DOHH2 (cell line): ENCODE measurements around the gene PTF1A.

ENCODE experiments used
- H3F3A ChIP-seq: fragments of 200-600 bp; sonication (generic), shearing (Covaris generic); 2 replicates; pipeline ENCODE4 v1.6.0; 2016; ENCODE audit warnings: antibody characterized with exemption, mild to moderate bottlenecking; ENCODE audit not compliant: control insufficient read depth, insufficient read depth
- H3K27ac ChIP-seq: fragments of 200-600 bp; sonication (generic); 2 replicates; pipeline ENCODE4 v1.5.1; 2014; ENCODE audit warnings: low read depth, mild to moderate bottlenecking, low read length, moderate library complexity
- H3K27me3 ChIP-seq: fragments of 200-600 bp; sonication (generic); 2 replicates; pipeline ENCODE4 v1.6.1; 2014; ENCODE audit warnings: mild to moderate bottlenecking, low read length, mixed read lengths; ENCODE audit not compliant: control insufficient read depth
- H3K36me3 ChIP-seq: fragments of 200-600 bp; sonication (generic); 2 replicates; pipeline ENCODE4 v1.6.1; 2014; ENCODE audit warnings: mild to moderate bottlenecking, low read length, moderate library complexity, mixed read lengths; ENCODE audit not compliant: control insufficient read depth
- H3K4me1 ChIP-seq: fragments of 200-600 bp; sonication (generic); 2 replicates; pipeline ENCODE4 v1.6.1; 2014; ENCODE audit warnings: mild to moderate bottlenecking, low read length, mixed read lengths; ENCODE audit not compliant: control insufficient read depth
- H3K4me2 ChIP-seq: fragments of 200-600 bp; sonication (generic); 2 replicates; pipeline ENCODE4 v1.6.0; 2014; ENCODE audit warnings: mild to moderate bottlenecking, low read length, moderate library complexity
- H3K4me3 ChIP-seq: fragments of 200-600 bp; sonication (generic); 2 replicates; pipeline ENCODE4 v1.5.1; 2014; ENCODE audit warnings: mild to moderate bottlenecking, low read length, mixed read lengths
- H3K79me2 ChIP-seq: fragments of 200-600 bp; sonication (generic); 2 replicates; pipeline ENCODE4 v1.6.1; 2014; ENCODE audit warnings: mild to moderate bottlenecking, low read length, mixed read lengths; ENCODE audit not compliant: control insufficient read depth
- H3K9me2 ChIP-seq: fragments of 200-600 bp; sonication (generic); replicated peaks from 2 replicates; pipeline ENCODE4 v1.6.1; 2014; ENCODE audit warnings: mild to moderate bottlenecking, low read length, mixed read lengths; ENCODE audit not compliant: control insufficient read depth
- H3K9me3 ChIP-seq: fragments of 200-600 bp; sonication (generic); 2 replicates; pipeline ENCODE4 v1.6.1; 2014; ENCODE audit warnings: antibody characterized with exemption, low read length, mixed read lengths; ENCODE audit not compliant: control insufficient read depth, insufficient read depth
- H4K20me1 ChIP-seq: fragments of 200-600 bp; sonication (generic); 2 replicates; pipeline ENCODE4 v1.6.0; 2014; ENCODE audit warnings: low read depth, mild to moderate bottlenecking, antibody characterized with exemption, low read length, moderate library complexity; ENCODE audit not compliant: control insufficient read depth, insufficient read depth
- CTCF ChIP-seq: fragments of 200-600 bp; sonication (generic); IDR thresholded peaks from one replicate; pipeline ENCODE4 v1.5.1; 2014; ENCODE audit warnings: antibody characterized with exemption, mild to moderate bottlenecking, low read depth, low read length; ENCODE audit not compliant: poor library complexity, severe bottlenecking
- EZH2phosphoT487 ChIP-seq: fragments of 200-600 bp; sonication (generic); IDR thresholded peaks from 2 replicates; pipeline ENCODE4 v1.6.1; 2017; ENCODE audit warnings: borderline replicate concordance, mild to moderate bottlenecking, antibody characterized with exemption, low read length, moderate library complexity, mixed read lengths

Gene PTF1A

GRCh38 chr10:23198940-23199767, 7.0 kb downstream of the PTF1A start:
- Histone ChIP-seq H3K27me3 (peaks cover 12% of the 10 kb centered on the region), H4K20me1 (no peaks in the 10 kb centered on the region), H3K4me1 (no peaks in the 10 kb centered on the region), H3K79me2 (no peaks in the 10 kb centered on the region), H3F3A (no peaks in the 10 kb centered on the region), H3K9me2 (no peaks in the 10 kb centered on the region), H3K4me3 (no peak overlapping the region), H3K9me3 (peaks cover 2% of the 10 kb centered on the region; the same call in 1 of the 2 replicates), H3K27ac (no peak overlapping the region), H3K4me2 (no peak overlapping the region), H3K36me3 (no peaks in the 10 kb centered on the region)
- TF ChIP-seq EZH2phosphoT487 (no peak), CTCF (no peak)

- peaks cover 3% of the 10 kb centered on the region; the same call in 1 of the 2 replicates for H3K9me3 ChIP-seq
- H3K4me3 ChIP-seq = no peak overlapping the region
- H3K9me2 ChIP-seq = no peaks in the 10 kb centered on the region
- no peaks in the 10 kb centered on the region for H3F3A ChIP-seq
- no peaks in the 10 kb centered on the region for H3K36me3 ChIP-seq
- H3K4me1 ChIP-seq = no peaks in the 10 kb centered on the region
- no peak overlapping the region for H3K4me2 ChIP-seq
- no peaks in the 10 kb centered on the region for H3K79me2 ChIP-seq
- no peak overlapping the region for H3K27ac ChIP-seq
- TF ChIP-seq CTCF (no peak), EZH2phosphoT487 (no peak)
- H3K27me3 ChIP-seq = peaks cover 17% of the 10 kb centered on the region
- no peaks in the 10 kb centered on the region for H4K20me1 ChIP-seq
Observed at GRCh38 chr10:23199768-23200511, 7.8 kb downstream of the PTF1A start.

- TF ChIP-seq CTCF (no peak), EZH2phosphoT487 (no peak)
- Histone ChIP-seq H3K4me2 (no peak overlapping the region), H3K4me1 (no peaks in the 10 kb centered on the region)
Observed at GRCh38 chr10:23200586-23200985, 8.5 kb downstream of the PTF1A start.

More at GRCh38 chr10:23200586-23200985, 8.5 kb downstream of the PTF1A start:
- Histone ChIP-seq H3K36me3 (no peaks in the 10 kb centered on the region), H3K4me3 (no peak overlapping the region), H3K79me2 (no peaks in the 10 kb centered on the region), H3K27ac (no peak overlapping the region), H3K9me3 (peaks cover 3% of the 10 kb centered on the region; the same call in 1 of the 2 replicates), H3K27me3 (peaks cover 22% of the 10 kb centered on the region), H3F3A (no peaks in the 10 kb centered on the region), H4K20me1 (no peaks in the 10 kb centered on the region), H3K9me2 (no peaks in the 10 kb centered on the region)
